NCI-H510A treated with DMSO at 0.1 percent for 48 hours (cell line): ENCODE results near the gene RNH1.
"Not testable (repeated sequence)": the region's sequence is repeated elsewhere in the genome, so short reads cannot be mapped to it uniquely, and the experiment has no call there.

Experiments
- DNase-seq: peaks from one replicate; lab custom pipeline; 2025; lab: John Stamatoyannopoulos, UW

Gene RNH1

GRCh38 chr11:477052-477715 is 29.9 kb downstream of the RNH1 start:
- DNase-seq, result no peak

- DNase-seq, result no peak
Measured at GRCh38 chr11:476416-476815, 30.6 kb downstream of the RNH1 start.

DNA sequence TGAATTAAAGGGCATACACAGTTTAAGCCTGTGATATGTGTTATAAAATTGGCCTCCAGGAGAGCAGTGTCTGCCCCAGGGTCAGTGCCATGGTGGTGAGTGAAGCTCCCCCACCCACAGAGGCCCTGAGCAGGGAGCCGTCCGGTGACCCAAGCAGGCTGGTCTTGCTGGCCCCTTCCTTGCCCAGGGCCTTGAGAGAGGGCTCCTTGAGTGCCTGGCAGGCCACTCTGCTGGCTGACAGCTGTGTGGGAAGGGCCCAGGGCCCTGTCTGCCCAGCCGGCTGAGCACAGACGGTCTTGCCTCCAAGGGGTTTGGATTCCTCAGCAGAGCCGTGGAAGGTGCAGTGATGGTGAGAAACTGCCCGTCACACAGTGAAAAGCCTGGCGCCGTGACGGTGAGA is 31.1 kb downstream of the RNH1 start:
- DNase-seq, result no peak

DNA sequence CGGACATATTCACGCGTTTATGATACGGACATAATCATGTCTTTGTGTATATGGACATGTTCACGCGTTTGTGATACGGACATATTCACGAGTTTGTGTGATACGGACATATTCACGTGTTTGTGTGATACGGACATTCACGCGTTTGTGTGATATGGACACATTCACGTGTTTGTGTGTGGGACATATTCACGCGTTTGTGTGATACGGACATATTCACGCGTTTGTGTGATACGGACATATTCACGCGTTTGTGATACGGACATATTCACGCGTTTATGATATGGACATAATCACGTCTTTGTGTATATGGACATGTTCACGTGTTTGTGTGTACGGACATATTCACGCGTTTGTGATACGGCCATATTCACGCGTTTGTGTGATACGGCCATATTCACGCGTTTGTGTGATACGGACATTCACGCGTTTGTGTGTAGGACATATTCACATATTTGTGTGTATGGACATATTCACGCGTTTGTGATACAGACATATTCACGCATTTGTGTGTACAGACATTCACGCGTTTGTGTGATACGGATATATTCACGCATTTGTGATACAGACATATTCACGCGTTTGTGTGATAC is 32.0 kb downstream of the RNH1 start:
- no peak for DNase-seq

GRCh38 chr11:473962-474785 is 32.9 kb downstream of the RNH1 start:
- DNase-seq, result no peak

DNA sequence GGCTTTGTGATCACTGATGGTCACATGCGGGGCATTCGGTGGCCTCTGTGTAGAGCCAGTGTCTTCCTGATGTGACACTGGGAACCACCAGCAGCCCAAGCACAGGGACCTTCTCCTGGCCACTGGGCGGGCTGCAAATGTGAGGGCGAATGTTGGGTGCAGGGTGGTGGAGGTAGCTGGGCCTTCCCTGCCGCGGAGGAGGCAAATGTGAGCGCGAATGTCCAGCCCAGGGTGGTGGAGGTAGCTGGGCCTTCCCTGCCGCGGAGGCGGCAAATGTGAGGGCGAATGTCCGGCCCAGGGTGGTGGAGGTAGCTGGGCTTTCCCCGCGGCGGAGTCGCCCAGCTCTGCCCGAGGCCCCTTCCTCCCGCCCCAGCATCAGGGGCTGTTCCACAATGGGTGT is 33.6 kb downstream of the RNH1 start:
- no peak for DNase-seq

- DNase-seq, result no peak
Measured at GRCh38 chr11:472816-473215, 34.2 kb downstream of the RNH1 start.

GRCh38 chr11:472272-472671 is 34.8 kb downstream of the RNH1 start:
- DNase-seq, result no peak

GRCh38 chr11:471468-472145 is 35.4 kb downstream of the RNH1 start:
- DNase-seq, result no peak

DNA sequence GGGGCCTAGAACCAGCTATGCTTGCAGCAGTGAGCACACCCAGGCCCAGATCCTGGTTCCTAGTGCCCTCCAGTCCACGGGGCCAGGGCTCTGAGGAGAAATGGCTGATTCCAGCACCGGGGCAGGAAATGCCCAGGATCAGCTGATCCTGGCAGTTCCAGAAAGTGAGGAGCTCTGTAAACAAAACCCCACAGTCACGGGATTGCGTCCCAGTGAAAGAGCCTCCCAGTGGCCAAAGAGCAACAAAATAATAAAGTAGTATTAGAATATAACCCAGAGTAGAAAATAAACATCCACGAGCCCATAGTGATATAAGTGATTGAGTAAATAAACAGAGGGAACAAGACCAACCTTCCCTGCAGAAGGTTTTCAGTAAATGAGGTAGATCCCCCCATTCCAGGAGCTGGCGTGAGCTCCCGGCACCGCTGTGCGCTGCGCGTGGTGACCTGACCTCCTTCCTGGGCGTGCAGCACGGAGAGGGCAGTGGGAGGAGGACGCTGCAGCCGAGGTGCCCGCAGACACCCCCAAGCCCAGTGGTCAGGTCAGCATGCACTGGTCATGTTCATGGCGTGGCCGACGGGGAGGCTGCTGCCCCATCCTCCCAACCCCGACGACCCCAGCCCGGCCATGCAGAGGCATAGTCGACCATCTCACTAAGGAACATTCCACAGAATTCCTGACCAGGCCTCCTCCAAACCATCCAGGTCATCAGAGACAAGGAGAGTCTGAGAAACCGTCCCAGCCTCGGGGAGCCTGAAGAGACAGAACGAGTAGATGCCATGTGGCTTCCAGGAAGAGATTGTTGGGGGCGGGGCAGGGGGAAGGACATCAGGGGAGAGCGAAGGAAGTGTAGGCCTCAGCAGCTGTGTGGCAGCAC is 37.1 kb downstream of the RNH1 start:
- no peak for DNase-seq

DNA sequence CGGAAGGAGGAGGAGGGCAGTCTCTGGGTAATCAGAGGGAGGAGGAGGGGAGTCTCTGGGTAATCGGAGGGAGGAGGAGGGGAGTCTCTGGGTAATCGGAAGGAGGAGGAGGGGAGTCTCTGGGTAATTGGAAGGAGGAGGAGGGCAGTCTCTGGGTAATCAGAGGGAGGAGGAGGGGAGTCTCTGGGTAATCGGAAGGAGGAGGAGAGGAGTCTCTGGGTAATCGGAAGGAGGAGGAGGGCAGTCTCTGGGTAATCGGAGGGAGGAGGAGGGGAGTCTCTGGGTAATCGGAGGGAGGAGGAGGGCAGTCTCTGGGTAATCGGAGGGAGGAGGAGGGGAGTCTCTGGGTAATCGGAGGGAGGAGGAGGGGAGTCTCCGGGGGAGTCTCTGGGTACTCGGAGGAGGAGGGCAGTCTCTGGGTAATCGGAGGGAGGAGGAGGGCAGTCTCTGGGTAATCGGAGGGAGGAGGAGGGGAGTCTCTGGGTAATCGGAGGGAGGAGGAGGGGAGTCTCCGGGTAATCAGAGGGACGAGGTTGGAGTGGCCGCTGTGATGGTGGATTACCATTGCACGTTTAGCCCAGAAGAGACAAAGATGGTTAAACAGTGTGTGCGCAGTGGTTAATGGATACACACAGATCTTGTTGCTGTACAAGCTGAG is 37.9 kb downstream of the RNH1 start:
- DNase-seq, result not testable (repeated sequence)

- DNase-seq, result no peak
Measured at GRCh38 chr11:468493-468892, 38.5 kb downstream of the RNH1 start.

DNA sequence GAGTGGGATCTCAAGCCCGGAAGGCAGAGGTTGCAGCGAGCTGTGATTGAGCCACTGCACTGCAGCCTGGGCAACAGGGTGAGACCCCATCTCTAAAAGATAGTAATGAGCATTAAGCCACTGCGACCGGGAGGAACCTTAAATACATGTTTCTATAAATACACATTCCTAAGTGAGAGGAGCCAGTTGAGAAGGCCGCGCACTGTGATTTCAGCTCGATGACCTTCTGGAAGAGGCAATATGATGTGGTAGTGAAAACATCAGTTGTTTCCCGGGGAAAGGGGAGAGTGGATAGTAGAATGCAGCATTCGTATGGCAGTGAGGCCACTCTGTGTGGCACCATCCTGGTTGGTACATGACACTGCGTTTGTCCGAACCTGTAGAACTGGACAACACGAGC is 39.0 kb downstream of the RNH1 start:
- DNase-seq, result no peak

- no peak for DNase-seq
Measured at GRCh38 chr11:465896-466530, 41.0 kb downstream of the RNH1 start.

- no peak for DNase-seq
Measured at GRCh38 chr11:464316-464715, 42.7 kb downstream of the RNH1 start.

GRCh38 chr11:462107-462890 is 44.7 kb downstream of the RNH1 start:
- DNase-seq, result no peak

DNA sequence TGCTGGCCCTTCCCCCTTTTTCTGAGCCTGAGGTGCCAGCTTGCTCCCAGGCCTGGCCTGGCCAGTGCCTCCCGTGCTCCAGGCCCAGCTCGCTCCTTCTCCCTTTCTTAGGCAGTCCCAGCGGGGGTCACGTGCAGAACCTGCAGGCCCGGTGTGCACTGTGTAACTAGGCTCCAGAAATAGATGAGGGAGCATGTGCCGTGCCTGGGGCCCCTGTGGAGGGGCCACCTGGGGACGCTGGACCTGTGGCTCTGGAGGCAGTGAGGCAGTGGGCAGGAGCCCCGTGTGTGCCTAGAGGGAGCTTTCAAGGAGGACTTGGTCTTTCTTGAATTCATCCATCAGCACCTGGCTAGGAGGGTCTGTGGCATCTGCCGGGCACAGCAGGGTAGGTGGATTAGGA is 45.4 kb downstream of the RNH1 start:
- no peak for DNase-seq

- no peak for DNase-seq
Measured at GRCh38 chr11:460331-461199, 46.5 kb downstream of the RNH1 start.
